HG03139 (cell line): ENCODE measurements around the gene CTBP2.

ENCODE experiments used
- ATAC-seq: cut with Tn5 transposase; IDR thresholded peaks from one replicate; pipeline ENCODE4 v1.9.1; 2021; ENCODE audit not compliant: unreplicated experiment

Gene CTBP2

DNA sequence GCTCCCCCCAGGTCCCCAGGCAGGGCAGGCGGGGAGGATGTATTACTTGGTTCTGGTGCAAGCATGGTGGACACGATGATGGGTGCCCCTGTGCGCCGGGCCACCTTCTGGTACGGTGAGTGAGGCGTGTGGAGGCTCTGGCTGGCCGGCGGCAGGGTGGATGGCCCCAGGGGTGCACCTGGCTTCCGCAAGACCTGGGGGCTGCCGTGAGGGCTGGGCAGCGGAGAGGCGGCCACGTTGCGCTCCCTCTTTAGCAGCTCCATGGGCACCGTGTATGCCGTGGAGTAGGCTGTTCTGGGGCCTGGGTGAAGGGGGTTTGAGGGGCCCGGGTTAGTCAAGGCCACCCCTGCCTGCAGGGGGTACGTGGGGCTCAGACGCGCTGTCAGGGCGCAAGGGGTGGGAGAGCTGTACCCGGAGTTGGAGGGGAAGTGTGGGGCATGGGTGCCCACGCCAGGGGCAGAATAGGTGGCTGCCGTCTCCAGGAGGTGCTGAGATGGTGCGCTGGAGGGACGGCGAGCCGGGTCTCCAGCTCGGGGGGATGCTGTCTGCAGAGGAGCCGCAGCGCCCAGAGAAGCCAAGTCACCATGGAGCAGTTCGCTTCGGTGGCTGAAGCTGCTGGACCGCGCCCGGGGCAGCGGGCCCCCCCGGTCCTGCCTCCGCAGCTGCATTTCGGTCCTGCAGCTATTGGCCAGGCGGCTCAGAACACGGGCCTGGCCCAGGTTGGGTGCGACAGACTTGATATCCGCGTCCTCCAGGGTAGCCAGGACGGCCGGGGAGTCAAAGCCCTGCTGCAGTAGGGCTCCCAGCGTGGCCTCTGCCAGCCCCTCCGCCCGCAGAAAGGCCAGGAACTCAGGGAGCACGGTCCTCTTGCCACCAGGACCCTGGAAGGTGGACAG, 134.1 kb downstream of the CTBP2 start:
- ATAC-seq = no peak

DNA sequence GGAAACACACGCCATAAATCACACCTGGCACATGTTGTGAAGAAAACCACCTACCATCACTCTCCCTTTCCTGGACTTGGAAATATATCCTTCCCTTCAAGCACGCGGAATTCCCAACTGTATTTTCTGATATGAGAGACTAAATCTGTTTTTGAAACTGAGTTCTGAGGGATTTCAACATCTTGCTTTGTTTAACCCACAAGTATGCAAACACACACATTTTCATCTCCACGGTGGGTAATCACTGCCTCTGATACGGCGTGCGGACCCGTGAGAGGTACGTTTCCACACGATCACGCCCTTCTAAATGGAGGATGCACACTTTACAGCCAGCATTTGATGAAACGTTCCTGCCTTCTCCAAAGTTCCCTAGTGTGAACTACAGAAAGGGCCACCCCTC, 135.0 kb downstream of the CTBP2 start:
- no peak for ATAC-seq

- no peak for ATAC-seq
Observed at GRCh38 chr10:125024497-125025234, 135.7 kb downstream of the CTBP2 start.

DNA sequence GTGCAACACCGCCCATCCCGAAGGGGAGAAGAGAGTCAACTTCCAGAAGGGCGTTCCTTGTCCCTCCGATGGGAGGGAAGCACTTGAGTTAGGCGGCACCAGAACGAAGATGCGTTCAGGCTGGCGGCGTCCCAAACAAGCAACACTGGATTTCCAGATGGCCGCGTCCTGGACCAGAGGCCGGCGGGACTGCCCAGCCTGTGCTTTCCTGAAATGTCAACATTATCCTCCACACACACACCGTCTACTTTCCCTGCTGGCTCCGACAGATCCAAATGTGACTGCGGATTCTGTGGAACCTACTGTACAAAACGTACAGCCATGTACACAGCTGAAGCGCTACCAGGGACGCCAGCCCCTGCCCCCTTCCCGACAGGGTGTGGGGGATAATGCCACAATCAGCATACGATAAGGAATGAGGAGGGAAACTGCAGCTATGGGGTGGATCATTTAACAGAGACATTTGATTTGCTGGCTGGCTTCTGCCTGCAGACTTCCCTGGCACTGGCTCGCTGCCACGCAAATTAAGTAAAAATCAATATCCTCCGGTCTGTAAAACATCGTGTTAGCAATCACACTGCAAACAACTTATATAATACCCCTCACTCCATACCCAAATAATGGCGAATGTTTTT, 136.4 kb downstream of the CTBP2 start:
- no peak for ATAC-seq

DNA sequence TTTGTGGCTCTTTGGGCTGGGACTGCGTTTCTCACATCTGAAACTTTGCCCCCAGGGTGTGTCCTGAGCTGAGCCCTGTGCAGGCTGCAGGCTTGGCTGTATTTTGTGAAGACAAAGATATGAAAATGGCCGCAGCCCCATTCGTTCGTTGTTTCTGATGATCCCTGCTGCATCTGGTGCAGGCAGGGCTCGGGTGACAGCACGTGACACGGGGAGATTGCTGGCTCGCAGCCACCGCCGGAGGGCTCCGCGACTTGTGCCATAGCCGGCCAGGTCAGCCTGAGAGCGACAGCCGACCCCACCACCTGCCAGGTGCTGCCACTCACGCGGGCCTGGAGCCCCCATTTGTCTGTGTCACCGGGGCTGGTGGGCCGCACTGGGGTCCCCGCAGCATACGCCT, 137.1 kb downstream of the CTBP2 start:
- no peak for ATAC-seq

- no peak for ATAC-seq
Observed at GRCh38 chr10:125022671-125023070, 137.7 kb downstream of the CTBP2 start.

DNA sequence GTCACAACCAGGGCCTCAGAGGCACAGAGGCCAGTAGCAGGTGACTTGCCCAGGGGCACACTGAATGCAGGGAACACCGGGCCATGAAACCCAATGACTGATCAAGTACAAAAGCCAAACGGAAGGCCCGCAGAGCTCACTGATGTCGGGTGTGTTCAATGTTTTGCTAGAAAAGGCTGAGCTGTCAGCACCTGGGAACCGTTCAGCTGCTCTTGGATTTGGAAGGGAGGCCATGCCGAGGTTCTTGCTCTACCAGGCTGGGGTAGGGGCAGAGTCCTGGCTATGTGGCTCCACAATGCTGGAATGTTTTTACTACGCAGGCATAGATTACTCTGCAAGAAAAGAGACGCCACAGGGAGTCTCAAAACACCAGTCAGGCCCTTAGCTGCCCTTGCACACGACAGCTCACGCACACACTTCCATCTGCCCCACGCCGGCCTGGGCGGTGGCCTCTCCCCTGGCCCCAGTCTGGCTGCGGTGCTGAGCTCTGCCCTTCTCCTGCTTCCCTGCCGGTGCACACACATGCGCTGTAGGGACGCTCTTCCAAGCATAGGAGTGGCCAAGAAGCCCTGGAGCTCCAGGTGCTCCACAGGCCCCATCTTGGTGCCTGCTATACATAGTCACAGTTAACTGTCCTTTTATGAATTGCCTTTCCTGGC, 138.5 kb downstream of the CTBP2 start:
- no peak for ATAC-seq

- ATAC-seq = no peak
Observed at GRCh38 chr10:125020871-125021270, 139.5 kb downstream of the CTBP2 start.

- ATAC-seq = no peak
Observed at GRCh38 chr10:125020386-125020785, 140.0 kb downstream of the CTBP2 start.

- ATAC-seq = no peak
Observed at GRCh38 chr10:125018576-125019143, 141.7 kb downstream of the CTBP2 start.

DNA sequence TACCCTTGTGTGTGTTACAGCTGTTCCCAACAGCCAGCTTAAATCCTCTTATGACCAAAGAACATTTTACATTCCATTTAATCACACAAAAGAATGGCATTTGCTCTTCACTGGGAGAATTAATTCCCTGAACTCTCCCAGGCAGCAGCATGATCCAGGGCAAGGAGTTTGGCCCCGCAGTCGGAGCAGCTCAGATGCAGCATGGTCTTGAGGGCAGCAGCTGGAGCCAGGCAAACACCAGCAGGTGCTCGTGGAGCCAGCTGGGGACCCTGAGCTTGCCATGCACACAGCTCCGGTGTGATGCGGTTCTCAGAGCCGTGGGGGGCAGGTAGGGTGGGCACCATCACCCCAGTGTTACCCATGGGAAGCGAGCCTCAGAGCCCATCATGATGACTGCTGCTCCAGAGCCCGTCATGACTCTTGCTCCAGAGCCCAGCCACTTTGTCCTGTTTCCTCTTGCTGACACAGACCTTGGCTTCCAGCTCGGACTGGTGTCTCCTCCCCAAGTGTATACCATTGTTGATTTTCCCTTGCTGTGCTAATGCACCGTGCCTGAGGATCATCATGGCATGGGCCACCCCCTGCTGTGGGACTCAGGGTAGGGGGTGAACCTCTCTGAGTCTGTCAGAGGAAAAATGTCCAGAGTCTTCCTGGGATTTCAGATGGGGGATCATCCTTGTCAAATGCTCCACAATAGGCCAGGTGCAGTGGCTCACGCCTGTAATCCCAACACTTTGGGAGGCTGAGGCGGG, 142.6 kb downstream of the CTBP2 start:
- no peak for ATAC-seq

- ATAC-seq = no peak
Observed at GRCh38 chr10:125016611-125017202, 143.7 kb downstream of the CTBP2 start.

- no peak for ATAC-seq
Observed at GRCh38 chr10:125016123-125016522, 144.2 kb downstream of the CTBP2 start.

DNA sequence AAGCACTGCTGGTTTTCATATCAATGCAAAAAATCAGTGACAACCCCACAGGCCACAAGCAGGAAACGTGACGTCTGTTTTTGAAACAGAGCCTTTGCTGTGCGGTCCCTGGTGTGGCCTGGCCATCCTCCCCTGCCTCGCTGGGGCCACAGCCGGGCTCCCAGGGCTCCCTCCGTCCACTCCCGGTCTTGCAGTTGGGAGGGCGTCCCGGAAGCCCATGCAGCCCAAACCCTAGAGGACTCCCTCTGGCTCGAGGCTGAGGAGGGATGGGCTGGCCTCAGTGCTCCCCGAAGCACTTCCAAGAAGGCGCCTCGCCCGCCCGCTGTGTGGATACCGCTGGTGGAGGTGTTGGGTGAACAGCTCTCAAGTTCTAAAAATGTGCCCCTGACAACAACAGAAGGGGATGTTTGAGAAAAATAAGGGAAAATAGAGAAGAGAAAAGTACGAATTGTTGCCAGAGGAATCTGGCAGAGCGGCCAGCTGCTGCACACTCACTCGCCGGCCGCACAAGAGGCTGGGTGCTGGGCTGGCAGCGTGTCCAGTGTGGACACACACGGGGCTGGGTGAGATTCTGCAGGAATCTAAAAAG, 144.9 kb downstream of the CTBP2 start:
- no peak for ATAC-seq

DNA sequence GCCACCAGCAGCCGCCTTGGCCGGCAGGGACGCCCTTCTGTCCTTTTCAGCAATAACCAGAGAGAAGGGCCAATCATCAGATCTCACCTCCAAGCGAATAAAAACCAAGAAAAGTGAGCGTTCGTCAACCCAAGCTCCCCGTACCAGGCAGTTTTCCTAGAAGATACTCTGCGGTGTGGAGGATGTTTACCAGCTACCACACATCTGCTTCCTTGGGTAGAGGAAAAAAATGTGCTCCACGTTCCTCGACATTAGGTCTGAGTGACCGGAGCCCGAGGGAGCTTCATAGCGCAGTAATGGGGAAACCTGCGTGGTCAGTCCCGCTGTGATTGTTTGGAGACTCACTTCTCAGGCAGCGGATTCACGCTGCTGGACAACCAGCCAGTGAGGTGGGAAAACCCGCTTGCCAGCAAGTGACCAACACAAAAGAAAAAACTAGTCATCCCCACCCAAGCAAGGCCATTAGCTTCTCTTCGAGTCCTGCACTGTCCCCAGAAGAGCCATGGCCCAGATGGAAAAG, 145.5 kb downstream of the CTBP2 start:
- ATAC-seq = no peak

GRCh38 chr10:125014086-125014830, 146.1 kb downstream of the CTBP2 start:
- no peak for ATAC-seq

- no peak for ATAC-seq
Observed at GRCh38 chr10:125013529-125013872, 146.9 kb downstream of the CTBP2 start.

DNA sequence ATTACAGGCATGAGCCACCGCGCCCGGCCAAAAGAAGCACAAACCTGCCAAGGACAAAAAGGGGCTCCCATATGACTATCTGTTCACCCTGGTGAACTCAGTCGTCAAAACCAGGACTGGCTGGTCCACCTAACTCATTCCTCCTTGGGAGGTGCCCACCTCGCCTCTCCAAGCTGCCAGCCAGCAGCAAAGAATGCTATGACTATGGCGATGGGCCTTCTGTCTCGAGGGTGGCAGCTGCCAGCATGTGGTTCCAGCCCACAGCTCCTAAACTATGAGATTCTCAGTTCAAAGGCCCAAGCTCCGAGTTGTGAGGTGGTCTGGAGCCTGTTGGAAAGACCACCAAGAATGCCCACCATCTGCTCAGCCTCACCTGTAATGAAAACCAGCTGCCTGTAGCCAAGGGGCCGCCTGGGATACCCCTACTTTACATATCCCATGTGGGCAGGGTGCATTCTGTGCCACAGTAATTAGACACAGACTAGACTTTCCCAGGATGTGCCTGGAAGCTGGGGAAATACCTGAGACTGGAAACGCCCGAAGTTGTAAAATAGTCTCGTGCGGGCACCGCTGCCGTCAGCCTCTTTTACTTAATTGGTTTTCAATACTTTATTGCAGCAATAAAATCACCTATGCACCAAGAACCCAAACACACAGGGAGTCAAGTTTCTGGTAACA, 147.4 kb downstream of the CTBP2 start:
- no peak for ATAC-seq
